T-cell (primary cell): ENCODE data around the gene ACTL8. TPM values are rescaled to one million over a fixed set of nuclear protein-coding genes. Genes with fewer than 3 reads are reported as not detected.

Experiments used
- ATAC-seq, 4 experiments: fragments of 200-7000 bp in 3 of 4; fragments of 150-1000 bp in 1 of 4; cut with Tn5 transposase; replicated peaks in 1 of 4; 1 replicate in 3 of 4; 2 replicates in 1 of 4; pipeline ENCODE4 v1.10.0; 2021; ENCODE audit warnings: moderate library complexity in 3 of 4, mild to moderate bottlenecking in 2 of 4, moderate number of reproducible peaks in 1 of 4
- CTCF ChIA-PET, 2 donors: fragments of 300-600 bp; sonication (Branson Sonifier 250); formaldehyde crosslinking; loops; one replicate each; lab custom pipeline; 2022; ENCODE audit warnings: antibody characterized with exemption in 2 of 2; lab: Charles Lee
- POLR2A ChIA-PET, 2 donors: fragments of 300-600 bp; sonication (Branson Sonifier 250); formaldehyde crosslinking; loops; one replicate each; lab custom pipeline; 2022; ENCODE audit warnings: antibody characterized with exemption in 2 of 2; lab: Charles Lee
- DNase-seq, 35 experiments: peaks; one replicate each; pipeline versions ENCODE4 v3.0.0 to v3.0.0-alpha.2; 2013 to 2023
- H3K27ac ChIP-seq: one replicate; pipeline ENCODE4 v1.5.1; 2013; ENCODE audit warnings: low read length
- H3K27me3 ChIP-seq, 2 experiments: replicated peaks in 1 of 2; 1 replicate in 1 of 2; 2 replicates in 1 of 2; pipeline versions ENCODE4 v1.6.1 to v1.7.0; 2013; ENCODE audit warnings: low read length in 1 of 2, mixed read lengths in 1 of 2; ENCODE audit not compliant: control insufficient read depth in 2 of 2, insufficient read depth in 2 of 2; ENCODE audit errors: extremely low read depth in 1 of 2
- H3K36me3 ChIP-seq, 2 donors: 1 replicate in 1 of 2; 2 replicates in 1 of 2; pipeline versions ENCODE4 v1.6.1 to v1.7.0; 2013; ENCODE audit warnings: low read length in 1 of 2; ENCODE audit not compliant: control insufficient read depth in 2 of 2, insufficient read depth in 1 of 2; ENCODE audit errors: extremely low read depth in 1 of 2
- H3K4me1 ChIP-seq, 2 experiments: 1 replicate in 1 of 2; 2 replicates in 1 of 2; pipeline versions ENCODE4 v1.6.1 to v1.7.0; 2013; ENCODE audit warnings: low read length in 2 of 2, mixed read lengths in 1 of 2; ENCODE audit not compliant: insufficient read depth in 2 of 2, control insufficient read depth in 1 of 2; ENCODE audit errors: extremely low read depth in 1 of 2
- H3K4me3 ChIP-seq, 2 donors: 1 replicate in 1 of 2; 2 replicates in 1 of 2; pipeline versions ENCODE4 v1.5.1 to v1.7.0; 2013; ENCODE audit warnings: mild to moderate bottlenecking in 2 of 2, low read length in 1 of 2, moderate library complexity in 1 of 2; ENCODE audit not compliant: control insufficient read depth in 1 of 2; ENCODE audit errors: extremely low read depth in 1 of 2
- H3K9me3 ChIP-seq: 2 replicates; pipeline ENCODE4 v1.7.0; 2013
- H3K27ac Mint-ChIP-seq, 2 donors: one replicate each; pipeline ENCODE4 v1.8.0; 2020 to 2021; ENCODE audit warnings: mild to moderate bottlenecking in 2 of 2, mixed read lengths in 2 of 2
- H3K27me3 Mint-ChIP-seq, 2 donors: one replicate each; pipeline ENCODE4 v1.8.0; 2021 to 2022; ENCODE audit warnings: mixed read lengths in 2 of 2
- H3K36me3 Mint-ChIP-seq: one replicate; pipeline ENCODE4 v1.8.0; 2021; ENCODE audit warnings: mixed read lengths
- H3K4me1 Mint-ChIP-seq, 3 donors: one replicate each; pipeline ENCODE4 v1.8.0; 2020 to 2022; ENCODE audit warnings: mixed read lengths in 3 of 3, mild to moderate bottlenecking in 1 of 3
- H3K4me3 Mint-ChIP-seq, 3 donors: one replicate each; pipeline ENCODE4 v1.8.0; 2020 to 2022; ENCODE audit warnings: mild to moderate bottlenecking in 3 of 3, mixed read lengths in 3 of 3, moderate library complexity in 3 of 3
- H3K9me3 Mint-ChIP-seq, 3 donors: one replicate each; pipeline ENCODE4 v1.8.0; 2020 to 2022; ENCODE audit warnings: mixed read lengths in 3 of 3
- WGBS: methylation state at CpG from one replicate; pipeline ENCODE4 v1.1.5; 2013; ENCODE audit warnings: missing lambda C conversion rate; ENCODE audit not compliant: insufficient coverage; 5-methylcytosine and 5-hydroxymethylcytosine counted together
- total RNA-seq, 35 experiments: library from RNA in 6 of 35; stranded (reverse) in 6 of 35; fragments of 120-200 nt in 1 of 35; gene quantifications; one replicate each; pipeline versions ENCODE4 v1.2.1 to v1.2.4 and lab custom pipeline; 2013 to 2026

The ACTL8 gene
- total RNA-seq, 5 donors from 2014 or later (not counting 1 experiment from before 2014, with no cell fraction given) = not detected

DNA sequence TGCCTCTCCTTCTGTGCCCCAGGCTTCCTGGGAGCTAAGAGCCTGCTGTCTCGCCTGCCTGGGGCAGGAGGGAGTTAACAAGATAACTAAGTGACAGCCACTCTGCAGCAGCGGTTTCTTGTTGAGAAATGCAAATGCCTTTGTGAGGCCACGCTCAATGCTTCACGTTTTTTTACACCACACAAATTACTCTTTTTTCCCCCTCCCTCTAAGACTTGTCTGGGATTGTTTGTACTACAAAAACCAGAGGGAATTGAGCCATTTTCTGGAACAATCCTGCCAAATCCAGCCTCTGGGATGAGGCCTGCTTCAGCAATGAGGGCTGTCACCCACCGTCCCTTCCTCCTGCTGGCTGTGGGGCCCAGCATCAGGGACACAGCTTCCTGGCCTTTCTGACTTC is 119.6 kb downstream of the ACTL8 start:
- H3K27ac ChIP-seq = no peak overlapping the region
- POLR2A ChIA-PET = no interaction called here
- no peak overlapping the region for H3K27ac Mint-ChIP-seq
- H3K4me3 ChIP-seq = no peak overlapping the region
- H3K4me3 Mint-ChIP-seq = no peak overlapping the region
- H3K27me3 Mint-ChIP-seq = peaks cover 3 to 19% of the 10 kb centered on the region in 2 donors
- peaks cover 0 to 3% (median 0%) of the 10 kb centered on the region in 3 donors for H3K9me3 Mint-ChIP-seq
- 6% methylated on average over 4 of the region's 5 CpGs for WGBS
- H3K4me1 ChIP-seq = no peaks in the 10 kb centered on the region
- ATAC-seq (no peak), DNase-seq (no peak)
- H3K4me1 Mint-ChIP-seq = no peaks in the 10 kb centered on the region
- no peaks in the 10 kb centered on the region for H3K9me3 ChIP-seq
- H3K36me3 ChIP-seq = no peaks in the 10 kb centered on the region
- peaks cover 0 to 16% of the 10 kb centered on the region in 2 experiments for H3K27me3 ChIP-seq
- CTCF ChIA-PET = no interaction called here
- no peaks in the 10 kb centered on the region for H3K36me3 Mint-ChIP-seq

- Histone ChIP-seq H3K36me3 (no peaks in the 10 kb centered on the region), H3K4me1 (no peaks in the 10 kb centered on the region), H3K4me3 (no peak overlapping the region), H3K27me3 (peaks cover 0 to 20% of the 10 kb centered on the region in 2 experiments), H3K9me3 (no peaks in the 10 kb centered on the region), H3K27ac (no peak overlapping the region)
- ATAC-seq (no peak), DNase-seq (no peak)
- Mint-ChIP-seq H3K9me3 (peaks cover 0 to 3% (median 0%) of the 10 kb centered on the region in 3 donors), H3K4me3 (no peak overlapping the region), H3K4me1 (no peaks in the 10 kb centered on the region), H3K27me3 (peaks cover 4 to 22% of the 10 kb centered on the region in 2 donors), H3K27ac (no peak overlapping the region), H3K36me3 (no peaks in the 10 kb centered on the region)
- POLR2A ChIA-PET = no interaction called here
- WGBS = 43% methylated on average over 1 of the region's 5 CpGs
- CTCF ChIA-PET = no interaction called here
These were observed 120.2 kb downstream of the ACTL8 start for GRCh38 chr1:17875171-17875881.

DNA sequence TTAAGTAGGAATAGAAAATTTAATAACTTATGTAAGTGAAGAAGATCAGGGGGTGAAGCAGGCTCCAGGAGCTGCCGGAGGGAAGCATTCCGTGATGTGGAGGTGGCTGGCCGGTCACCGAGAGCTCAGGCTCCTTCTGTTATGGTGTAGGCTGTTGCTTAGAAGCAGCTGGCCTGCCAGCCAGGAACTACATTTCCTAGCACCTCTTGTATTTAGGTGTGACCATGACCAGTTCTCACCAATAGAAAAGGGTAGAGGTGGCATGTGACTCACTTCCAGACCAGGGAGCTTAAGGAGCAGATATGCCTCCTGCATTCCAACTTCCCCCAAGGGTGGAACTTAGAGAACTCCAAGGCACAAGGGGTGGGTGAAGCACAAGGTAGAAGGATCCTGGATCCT is 120.7 kb downstream of the ACTL8 start:
- Mint-ChIP-seq H3K27me3 (peaks cover 4 to 22% of the 10 kb centered on the region in 2 donors), H3K4me3 (no peak overlapping the region), H3K4me1 (no peaks in the 10 kb centered on the region), H3K9me3 (peaks cover 0 to 3% (median 0%) of the 10 kb centered on the region in 3 donors), H3K27ac (no peak overlapping the region), H3K36me3 (no peaks in the 10 kb centered on the region)
- Histone ChIP-seq H3K27me3 (peaks cover 0 to 24% of the 10 kb centered on the region in 2 experiments), H3K9me3 (no peaks in the 10 kb centered on the region), H3K4me3 (no peak overlapping the region), H3K27ac (no peak overlapping the region), H3K36me3 (no peaks in the 10 kb centered on the region), H3K4me1 (no peaks in the 10 kb centered on the region)
- ChIA-PET POLR2A (no interaction called here), CTCF (no interaction called here)
- DNase-seq = no peak
- no peak for ATAC-seq
- 85% methylated on average over 2 of the region's 4 CpGs for WGBS

Other genes starting within 250 kb of the ACTL8 start
- under 1 TPM in 3 of 5 donors, not detected in 2; 0.12 to 0.30 (median 0.22) TPM for gene ARHGEF10L, start 215.6 kb upstream of the ACTL8 start, total RNA-seq